GM18498 (cell line): ENCODE results near the gene SLC6A6.

Experiments
- ATAC-seq: cut with Tn5 transposase; IDR thresholded peaks from one replicate; pipeline ENCODE4 v1.9.1; 2021; ENCODE audit warnings: mild to moderate bottlenecking, moderate library complexity; ENCODE audit not compliant: unreplicated experiment

SLC6A6 gene

DNA sequence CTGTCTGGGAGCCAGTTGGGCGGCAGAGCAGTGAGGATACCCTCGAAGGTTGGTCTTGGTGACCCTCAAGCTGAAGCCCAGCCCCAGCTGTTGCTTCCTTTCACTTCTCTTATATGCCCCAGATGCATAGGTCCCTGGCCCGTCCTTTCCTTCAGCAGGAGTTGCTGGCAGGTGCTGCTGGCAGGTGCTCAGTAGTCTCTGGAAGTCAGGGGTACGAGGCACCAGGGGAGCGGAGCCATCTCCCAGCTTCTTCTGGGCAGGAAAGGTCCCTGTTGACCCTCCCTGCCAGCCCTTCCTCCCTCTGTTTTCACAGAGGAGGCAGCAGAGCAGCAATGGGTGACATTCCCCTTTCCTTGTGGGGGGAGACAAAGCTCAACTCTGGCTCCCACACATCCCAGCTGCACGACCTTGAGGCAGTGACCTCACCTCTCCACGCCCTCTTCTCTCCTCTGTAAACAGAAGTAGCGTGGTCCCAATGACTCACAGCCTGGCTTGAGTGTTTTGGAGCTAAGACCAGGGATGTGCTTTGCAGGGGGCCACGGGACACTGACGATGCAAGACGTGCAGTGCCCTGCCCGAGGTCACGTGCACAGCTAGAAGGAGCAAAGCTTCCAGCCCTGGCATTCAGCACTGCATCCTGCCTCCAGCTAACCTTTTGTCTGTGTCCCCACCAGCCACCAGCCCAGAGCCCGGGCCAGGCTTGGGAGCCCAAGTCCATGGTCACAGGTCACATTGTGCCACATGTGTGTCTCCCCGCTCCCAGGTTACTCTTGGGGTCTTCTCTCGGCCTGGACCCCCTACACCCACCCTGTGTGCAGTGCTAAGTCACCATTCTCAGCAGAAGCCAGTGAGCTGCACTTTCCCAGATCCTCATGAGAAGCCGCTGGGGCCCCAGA is 49.7 kb downstream of the SLC6A6 start:
- ATAC-seq, result no peak

DNA sequence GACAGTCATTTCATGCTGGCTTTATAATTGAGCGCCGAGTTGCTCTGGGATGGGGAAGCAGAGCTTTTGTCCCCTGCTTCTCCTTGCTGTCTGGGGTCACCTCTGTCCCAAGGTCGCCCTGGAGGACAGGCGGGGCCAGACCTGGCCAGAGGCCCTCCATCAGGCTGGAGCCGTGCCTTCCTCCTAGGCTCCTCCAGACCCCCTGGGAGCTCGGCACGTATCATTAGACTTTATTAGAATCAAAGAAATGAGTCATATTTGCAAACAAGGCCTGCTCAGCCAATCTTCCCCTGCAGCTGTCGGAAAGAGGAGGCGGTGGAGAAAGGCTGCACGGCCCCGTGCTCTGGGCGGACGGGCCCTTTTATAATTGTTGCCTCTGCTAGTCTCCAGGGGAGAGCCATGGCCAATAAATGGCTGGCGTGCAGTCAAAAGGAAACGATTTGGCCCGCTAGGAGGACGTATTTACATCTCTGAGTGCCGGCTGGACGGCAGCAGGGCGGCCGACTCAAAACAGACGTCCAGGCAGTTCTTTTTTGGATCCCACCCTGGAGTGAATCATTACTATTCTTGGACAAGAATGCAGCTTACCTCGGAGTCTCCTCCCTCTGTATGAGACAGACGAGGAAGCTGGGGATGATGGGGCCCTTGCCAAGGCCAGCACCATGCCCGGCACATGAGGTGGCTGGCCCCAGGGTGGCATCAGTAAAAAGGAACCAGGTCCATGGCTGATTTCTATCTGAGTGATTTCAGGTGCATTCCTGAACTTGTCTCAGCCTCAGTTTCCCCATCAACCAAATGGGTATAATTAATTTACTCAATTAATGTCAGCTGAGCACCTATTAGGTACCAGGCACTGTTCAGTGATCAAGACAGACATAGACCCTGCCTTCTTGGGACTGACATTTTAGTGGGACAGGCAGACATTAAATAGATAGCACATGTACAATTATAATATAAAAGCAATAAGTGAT is 50.6 kb downstream of the SLC6A6 start:
- ATAC-seq, result no peak

DNA sequence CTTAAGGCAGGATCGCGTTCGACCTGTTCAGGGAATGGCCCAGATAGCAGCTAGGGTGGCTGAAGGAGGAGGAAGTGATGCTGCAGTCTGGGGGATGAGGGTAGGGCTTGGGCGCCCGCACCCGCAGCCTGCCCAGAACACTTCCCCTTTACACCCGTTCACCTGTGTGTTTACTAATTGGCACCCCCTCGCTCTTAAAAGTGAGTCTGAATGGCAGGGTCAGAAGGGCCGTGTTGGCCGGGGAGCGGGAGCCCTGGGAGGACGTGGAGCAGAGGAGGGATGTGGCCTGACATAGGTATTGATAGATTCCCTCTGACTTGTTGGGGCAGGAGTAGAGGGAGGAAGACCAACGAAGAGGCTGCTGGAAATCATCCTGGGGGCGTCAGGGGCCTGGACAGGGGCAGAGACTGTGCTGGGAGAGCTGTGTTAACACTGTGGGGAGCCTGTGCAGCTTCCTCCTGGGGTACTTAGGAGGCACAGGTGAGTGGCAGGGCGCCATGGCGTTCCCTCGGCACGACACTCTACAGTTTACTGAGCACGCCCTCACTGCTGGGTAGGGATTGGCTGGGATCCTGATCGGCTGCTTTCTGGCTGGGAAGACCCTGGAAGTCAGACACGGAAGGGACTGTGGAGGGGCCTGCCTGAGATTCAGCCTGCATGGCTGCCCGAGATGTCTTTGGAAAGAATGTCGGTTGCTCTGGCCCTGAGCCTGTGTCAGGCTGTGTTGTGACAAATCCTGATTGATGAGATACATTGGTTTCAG is 51.7 kb downstream of the SLC6A6 start:
- ATAC-seq, result no peak

DNA sequence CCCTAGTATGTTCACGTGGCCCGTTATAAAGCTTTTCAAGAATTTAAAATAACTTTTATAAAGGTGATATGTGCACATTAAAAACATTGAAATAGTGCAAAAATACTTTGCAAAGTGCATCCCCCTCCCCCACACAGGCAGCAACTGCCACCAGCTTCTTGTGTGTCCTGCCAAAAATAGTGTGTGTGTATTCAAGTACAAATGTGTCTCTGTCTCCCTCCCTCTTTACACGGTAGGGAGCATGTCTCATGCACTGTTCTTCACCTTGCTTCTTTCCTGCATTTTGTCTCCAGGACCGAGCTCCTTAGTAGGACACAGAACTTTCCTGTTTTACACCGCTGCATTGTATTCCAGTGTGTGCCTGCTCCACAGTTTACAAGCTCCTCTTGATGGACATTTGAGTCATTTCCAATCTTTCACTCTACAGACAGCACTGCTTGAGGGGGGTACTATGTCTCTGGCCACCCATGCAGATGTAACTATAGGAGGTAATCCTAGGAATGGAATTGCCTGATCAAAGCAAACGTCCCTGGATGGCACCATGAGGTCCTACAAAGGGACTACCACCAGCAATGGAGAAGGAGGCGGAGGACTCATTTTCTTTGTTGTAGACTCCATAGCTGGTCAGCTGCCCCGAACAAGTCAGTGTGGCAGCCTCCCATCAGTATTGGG is 52.4 kb downstream of the SLC6A6 start:
- ATAC-seq, result no peak

DNA sequence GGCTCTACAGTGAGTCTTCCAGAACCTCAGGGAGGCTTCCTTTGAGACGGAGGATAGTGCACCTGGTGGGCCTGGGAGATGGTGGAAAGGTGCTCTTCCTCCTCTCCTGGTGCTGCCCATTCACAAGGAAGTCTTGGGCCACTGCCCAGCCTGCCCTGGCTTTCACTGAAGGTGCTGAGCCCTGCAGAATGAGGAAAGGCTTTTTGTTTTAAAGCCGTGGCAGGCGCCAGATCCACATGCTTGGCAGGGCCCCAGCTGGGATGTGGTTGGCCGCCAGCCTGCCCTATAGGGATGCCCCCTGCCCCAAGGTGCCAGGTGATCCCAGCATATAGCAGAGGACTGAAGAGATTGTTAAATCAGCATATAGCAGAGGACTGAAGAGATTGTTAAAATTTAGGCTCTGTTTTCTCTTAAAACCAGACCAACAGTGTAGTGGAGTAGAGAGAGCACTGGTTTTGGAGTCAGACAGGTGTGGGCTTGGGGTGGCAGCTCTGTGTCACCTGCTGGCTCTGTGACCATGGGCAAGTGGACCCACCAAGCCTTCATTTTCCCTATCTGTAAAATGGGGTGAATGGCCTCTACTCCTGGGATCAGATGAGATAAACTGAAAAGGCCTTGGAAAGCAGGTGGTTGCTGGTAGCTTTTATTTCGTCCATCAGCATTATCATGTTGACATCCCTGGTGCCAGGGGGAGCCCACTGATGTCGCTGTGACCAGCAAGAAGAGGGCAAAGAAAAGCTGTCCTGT is 53.3 kb downstream of the SLC6A6 start:
- no peak for ATAC-seq

DNA sequence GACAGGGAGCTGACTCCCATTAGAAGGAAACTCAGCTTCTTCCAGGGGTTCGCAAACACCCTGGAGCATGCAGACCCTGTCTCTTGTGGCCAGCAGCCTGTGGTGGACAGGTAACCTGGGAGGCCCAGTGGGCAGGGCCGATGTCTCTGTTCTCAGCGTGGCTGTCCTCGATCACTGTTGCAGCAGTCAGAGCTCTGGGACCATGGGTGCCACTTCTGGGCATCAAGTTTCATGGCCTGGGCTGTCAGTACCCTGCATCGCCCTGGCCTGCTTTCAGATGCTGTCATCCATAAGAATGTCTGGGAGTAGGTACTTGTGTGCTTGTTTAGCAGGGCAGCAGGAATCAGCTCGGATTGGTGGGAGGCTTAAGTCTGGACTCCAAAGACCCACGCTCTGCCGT is 54.4 kb downstream of the SLC6A6 start:
- ATAC-seq, result no peak

DNA sequence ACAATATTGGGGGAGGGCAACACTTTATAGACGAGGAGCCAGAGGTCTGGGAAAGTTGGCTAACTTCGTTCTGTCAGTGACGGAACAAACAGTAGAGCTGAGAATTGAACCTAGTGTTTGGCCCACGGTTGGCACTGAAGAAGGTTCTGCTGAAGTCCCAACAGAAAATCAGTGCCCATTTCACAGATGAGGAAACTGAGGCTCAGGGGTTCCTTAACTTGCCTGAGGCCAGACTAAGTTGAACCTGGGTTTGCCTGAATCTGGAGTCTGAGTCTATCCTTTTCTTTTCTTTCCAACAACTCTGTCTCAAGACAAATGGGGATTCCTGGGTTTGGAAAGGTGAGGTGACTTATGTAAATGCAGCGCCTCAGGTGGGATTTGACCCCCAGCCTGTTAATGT is 55.1 kb downstream of the SLC6A6 start:
- ATAC-seq, result no peak

DNA sequence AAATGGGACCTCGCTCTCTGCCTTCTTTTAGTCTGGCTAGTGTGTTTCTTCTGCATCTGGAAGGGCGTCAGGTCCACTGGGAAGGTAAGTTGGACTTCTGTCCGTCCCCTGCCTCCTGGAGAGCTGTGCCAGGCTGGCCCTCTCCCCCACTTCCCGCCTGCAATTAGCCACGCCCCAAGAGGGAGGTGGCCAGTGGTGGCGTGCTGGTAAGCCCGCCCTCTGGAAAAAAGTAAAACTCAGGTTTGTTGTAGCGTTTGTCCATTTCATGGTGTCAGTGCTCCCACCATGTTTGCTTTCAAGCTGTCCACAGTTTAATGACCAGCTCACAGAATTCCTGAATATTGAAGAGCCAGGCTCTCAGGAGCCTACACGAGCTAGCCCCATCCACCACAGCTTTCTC is 55.6 kb downstream of the SLC6A6 start:
- ATAC-seq, result no peak

DNA sequence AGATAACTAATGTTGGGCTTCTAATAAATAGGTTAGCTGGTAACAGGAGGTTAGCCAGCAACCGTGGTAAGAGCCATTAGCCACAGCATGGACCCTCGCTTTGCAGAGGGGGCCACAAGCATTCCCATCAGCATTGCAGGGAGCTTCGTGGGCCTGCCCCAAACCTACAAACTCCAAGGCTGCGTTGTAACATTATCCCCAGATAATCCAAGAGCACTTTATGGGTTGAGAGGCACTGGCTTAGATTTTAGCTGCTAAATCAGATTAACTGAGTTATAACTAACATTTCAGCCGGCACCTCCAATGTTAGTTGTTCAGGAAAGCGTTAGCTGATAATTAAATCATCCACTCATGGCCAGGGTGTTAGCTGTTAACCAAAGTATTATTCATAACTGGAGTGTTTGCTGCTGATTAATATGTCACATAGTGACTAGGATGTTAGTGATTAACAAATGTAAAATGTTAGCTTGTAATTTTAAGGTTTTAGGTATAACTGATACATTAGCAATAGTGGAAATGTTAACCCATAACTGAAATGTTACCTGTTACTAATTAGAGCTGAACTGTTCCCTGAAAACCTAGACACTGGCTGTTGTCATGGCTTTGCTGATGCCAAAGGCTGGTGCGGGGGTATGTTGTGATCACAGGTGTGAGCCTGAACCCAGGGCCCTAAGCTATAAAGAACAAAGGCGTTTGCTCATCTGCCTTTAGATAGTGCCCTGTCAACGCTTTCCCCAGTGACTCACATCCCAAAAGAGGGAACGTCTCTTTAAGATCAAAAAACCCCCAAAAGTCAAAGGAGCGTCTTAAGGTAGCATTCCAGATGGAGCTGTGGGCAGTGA is 56.2 kb downstream of the SLC6A6 start:
- no peak for ATAC-seq

DNA sequence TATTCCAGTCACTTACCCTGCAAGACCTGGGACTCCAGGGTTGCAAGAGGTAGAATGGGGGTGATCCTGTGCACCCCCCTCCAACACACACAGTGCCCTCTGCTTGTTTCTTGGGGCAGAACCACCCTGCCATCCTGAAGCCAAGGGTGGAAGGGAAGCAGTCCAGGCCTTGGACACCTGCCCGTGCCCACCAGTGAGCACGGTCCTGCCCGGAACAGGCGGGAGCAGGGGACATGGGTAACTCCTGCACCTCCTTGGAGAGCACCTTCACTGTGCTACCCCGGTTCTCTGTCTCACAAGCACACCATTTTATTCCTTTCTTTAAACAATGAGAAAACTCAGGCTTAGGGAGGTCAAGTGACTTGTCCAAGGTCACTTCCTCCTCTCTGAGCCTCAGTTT is 57.0 kb downstream of the SLC6A6 start:
- ATAC-seq, result no peak

DNA sequence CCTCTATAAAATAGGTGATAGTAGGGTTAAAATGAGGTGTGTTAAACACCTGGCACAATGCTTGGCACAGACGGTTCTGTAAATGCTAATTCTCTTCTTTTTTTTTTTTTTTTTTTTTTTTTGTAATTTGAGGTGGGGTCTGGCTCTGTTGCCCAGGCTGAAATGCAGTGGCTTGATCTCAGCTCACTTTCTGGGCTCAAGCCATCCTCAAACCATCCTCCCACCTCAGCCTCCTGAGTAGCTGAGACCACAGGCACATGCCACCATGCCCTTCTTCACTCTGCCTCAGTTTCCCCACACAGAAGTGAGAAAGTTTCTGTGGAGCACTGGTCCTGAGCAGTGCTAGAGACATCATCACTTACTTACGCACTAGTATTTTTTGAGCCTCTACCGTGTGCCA is 57.4 kb downstream of the SLC6A6 start:
- no peak for ATAC-seq

DNA sequence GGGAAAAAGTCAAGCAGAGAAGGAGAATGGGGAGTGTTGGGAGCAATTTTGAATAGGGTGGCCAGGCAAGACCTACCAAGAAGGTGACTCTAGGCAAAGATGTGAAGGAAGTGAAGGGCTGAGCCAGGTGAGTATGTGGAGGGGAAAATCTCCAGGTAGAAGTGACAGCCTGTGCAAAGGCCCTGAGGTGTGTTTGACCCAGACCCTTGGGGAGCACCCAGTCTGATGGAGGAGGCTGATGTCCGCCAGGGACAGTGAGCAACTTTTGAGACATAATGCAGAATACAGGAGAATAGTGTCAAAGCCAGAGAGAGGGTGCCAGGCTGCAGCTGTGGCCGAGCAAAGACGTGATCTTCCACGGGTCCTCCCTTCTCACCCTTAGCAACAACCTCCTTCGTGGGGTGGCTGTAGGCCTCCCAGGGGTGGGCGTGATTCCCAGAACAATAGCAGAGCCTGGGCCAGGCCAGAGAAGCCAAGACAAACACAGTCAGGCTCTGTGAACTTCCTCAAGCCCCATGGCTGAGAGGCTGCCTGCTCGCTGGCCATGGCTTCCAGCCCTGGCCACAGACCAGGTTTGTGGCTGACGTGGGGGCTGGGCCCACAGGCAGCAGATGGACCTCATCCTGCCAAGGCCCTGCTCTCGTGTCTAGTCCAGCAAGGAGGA is 58.1 kb downstream of the SLC6A6 start:
- no peak for ATAC-seq

DNA sequence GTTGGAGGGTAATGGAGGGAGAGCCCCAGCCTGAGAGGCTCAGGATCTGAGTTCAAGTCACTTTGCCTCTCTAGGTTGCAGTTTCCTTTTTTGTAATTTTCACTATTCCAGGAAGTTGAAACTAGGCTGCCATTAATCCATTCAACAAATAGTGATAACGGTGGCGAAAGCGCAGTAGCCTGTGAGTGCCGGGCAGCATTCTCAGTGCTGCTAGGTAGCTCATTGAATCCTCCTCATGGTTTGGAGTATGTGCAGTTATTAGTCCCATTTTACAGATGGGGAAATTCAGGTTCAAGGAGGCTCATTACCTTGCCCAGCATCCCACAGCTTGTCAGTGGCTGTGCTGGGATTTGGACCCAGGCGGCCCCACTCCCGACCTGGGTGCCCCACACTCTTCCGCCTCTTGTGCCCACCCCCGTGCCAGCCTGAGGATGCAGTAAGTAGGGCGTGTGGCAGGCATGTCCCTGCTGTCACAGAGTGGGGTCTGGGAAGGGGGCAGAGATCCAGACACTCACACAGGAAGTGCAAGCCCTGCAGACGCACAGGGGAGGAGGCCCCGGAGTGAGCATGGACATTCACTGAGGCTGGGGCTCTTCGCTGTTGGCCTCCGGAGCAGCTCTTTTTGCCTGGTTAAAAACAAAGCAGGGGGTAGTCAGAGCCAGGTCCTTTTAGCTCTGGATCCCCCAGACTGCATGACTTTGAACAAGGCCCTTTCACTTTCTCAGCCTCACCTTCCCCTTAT is 58.8 kb downstream of the SLC6A6 start:
- no peak for ATAC-seq

DNA sequence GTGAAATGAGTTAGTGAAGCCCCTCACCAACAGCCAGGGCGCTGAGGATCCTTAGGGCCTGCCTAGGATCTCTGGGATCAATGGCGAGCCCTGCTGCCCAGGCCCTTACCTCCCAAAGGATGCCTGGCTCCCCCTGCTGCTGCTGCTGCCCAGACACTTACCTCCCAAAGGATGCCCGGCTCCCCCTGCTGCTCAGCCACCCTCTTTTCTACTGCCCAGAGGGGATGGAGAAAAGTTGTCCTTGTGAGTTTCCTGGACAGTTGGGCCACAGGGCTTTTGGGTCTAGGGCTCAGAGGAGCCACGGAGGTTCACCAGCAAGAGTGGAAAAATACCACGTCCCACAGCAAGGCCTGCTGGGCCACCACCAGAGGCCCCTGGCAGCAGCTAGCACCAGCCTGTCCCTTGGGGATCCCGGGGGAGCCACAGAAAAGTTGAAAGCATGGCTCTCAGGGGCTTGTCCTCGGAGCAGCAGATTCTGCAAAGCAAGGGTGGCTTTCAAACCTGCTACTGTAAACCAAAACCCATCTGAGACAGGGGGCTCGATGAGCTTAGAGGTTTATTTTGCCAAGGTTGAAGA is 59.4 kb downstream of the SLC6A6 start:
- no peak for ATAC-seq

DNA sequence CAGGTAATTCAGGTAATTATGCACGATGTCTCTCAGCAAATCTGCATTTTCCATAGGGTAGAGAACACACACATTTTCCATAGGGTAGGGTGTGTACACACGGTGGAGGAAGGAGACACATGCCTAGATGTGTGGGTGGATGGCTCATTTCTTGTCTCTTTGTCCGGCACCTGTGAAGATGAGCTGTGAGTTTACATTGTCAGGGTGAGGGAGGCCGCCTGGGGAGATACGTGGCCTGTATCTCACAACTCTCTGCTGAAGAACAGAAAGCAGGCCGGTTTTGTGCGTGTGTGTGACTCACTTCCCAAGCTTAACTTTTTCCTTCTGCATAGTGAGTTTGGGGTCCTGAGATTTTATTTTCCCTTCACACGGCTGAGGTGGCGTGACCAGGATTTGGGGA is 60.3 kb downstream of the SLC6A6 start:
- ATAC-seq, result no peak

DNA sequence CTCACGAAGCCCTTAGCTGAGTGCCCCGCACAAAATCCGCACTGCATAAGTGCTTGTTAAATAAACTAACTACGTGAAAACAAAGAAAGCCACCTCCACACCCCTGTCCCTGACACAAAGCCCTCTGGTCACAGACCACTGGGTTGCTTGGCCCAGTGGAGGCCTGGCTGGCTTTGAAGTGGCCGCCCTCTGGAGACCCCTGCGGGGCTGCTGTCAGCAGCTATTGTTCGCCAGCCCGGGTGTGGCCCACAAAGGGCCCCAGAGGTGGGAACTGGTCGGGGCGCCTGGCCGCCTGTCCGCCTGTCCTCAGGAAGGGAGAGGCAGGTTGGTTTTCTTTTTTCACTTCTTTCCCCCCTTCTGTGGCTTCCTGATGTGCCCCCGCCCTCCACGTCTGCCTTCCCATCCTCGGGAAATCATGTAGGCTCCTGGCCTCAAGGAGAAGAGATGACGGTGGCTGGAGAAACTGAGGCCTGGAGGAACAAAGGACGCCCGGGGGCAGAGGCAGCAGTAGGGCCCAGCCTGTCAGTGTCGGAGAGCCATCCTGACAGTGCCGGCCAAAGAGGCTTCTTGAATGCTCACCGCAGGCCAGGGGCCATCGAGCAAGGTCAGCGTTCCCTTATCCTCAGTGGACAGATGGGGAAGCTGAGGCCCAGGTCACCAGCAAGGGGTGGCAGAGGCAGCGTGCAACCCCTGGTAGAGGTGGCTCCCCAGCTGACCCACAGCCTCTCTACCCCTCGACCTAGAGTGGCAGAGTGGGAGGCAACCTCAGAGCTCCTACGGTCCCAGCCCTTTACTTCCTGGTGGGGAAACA is 61.1 kb downstream of the SLC6A6 start:
- ATAC-seq, result no peak

DNA sequence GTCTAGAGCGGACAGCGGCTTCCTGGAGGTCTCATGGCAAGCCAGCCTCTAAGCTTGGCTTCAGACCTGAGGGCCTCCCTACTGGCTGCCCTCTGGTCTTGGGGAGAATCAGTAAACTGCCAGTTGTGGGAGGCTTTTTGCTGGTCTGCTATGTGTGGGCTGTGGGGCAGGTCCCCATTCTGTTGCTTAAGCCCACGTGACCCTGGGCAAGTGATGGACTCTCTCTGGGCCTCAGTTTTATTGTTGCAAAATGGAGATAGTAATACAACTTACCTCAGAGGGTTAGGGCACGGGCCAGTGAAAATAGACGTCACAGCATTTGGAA is 61.7 kb downstream of the SLC6A6 start:
- no peak for ATAC-seq
